ENCODE data around the gene PTPRN2.
"Not testable (repeated sequence)": the region's sequence is repeated elsewhere in the genome, so short reads cannot be mapped to it uniquely, and the experiment has no call there.

PTPRN2 gene

GRCh38 chr7:158422196-158422886, 165.3 kb downstream of the PTPRN2 start:
- no peak for FAIRE-seq
- no peak for DNase-seq (ENCODE audit: insufficient read length, low spot score)
- TF ChIP-seq POLR2A (IDR thresholded peaks at IDR 0.05; ENCODE audit: low read depth, low read length), result no peak

GRCh38 chr7:158421361-158421760, 166.3 kb downstream of the PTPRN2 start:
- no peak for FAIRE-seq
- no peak for TF ChIP-seq POLR2A (IDR thresholded peaks at IDR 0.05; ENCODE audit: low read depth, low read length)
- DNase-seq (ENCODE audit: insufficient read length, low spot score), result no peak

- DNase-seq (ENCODE audit: insufficient read length, low spot score) (no peak), FAIRE-seq (no peak)
- TF ChIP-seq POLR2A (IDR thresholded peaks at IDR 0.05; ENCODE audit: low read depth, low read length), result no peak
Measured at GRCh38 chr7:158420591-158421340, 166.9 kb downstream of the PTPRN2 start.

- FAIRE-seq (no peak), DNase-seq (ENCODE audit: insufficient read length, low spot score) (no peak)
- TF ChIP-seq POLR2A (IDR thresholded peaks at IDR 0.05; ENCODE audit: low read depth, low read length), result no peak
Measured at GRCh38 chr7:158419238-158419785, 168.3 kb downstream of the PTPRN2 start.

GRCh38 chr7:158418395-158418794, 169.2 kb downstream of the PTPRN2 start:
- not testable (repeated sequence) for DNase-seq (ENCODE audit: insufficient read length, low spot score); FAIRE-seq

GRCh38 chr7:158416283-158416933, 171.2 kb downstream of the PTPRN2 start:
- FAIRE-seq (no peak), DNase-seq (ENCODE audit: insufficient read length, low spot score) (no peak)
- no peak for TF ChIP-seq POLR2A (IDR thresholded peaks at IDR 0.05; ENCODE audit: low read depth, low read length)

GRCh38 chr7:158415316-158415715, 172.3 kb downstream of the PTPRN2 start:
- no peak for DNase-seq (ENCODE audit: insufficient read length, low spot score)
- no peak for TF ChIP-seq POLR2A (IDR thresholded peaks at IDR 0.05; ENCODE audit: low read depth, low read length)
- no peak for FAIRE-seq

GRCh38 chr7:158414486-158414961, 173.1 kb downstream of the PTPRN2 start:
- no peak for DNase-seq (ENCODE audit: insufficient read length, low spot score)
- TF ChIP-seq POLR2A (IDR thresholded peaks at IDR 0.05; ENCODE audit: low read depth, low read length), result no peak
- no peak for FAIRE-seq

- no peak for TF ChIP-seq POLR2A (IDR thresholded peaks at IDR 0.05; ENCODE audit: low read depth, low read length)
- no peak for DNase-seq (ENCODE audit: insufficient read length, low spot score)
- no peak for FAIRE-seq
Measured at GRCh38 chr7:158414002-158414401, 173.6 kb downstream of the PTPRN2 start.

GRCh38 chr7:158411232-158411950, 176.2 kb downstream of the PTPRN2 start:
- DNase-seq (ENCODE audit: insufficient read length, low spot score) (no peak), FAIRE-seq (no peak)
- no peak for TF ChIP-seq POLR2A (IDR thresholded peaks at IDR 0.05; ENCODE audit: low read depth, low read length)

GRCh38 chr7:158410720-158411119, 176.9 kb downstream of the PTPRN2 start:
- TF ChIP-seq POLR2A (IDR thresholded peaks at IDR 0.05; ENCODE audit: low read depth, low read length), result no peak
- FAIRE-seq (no peak), DNase-seq (ENCODE audit: insufficient read length, low spot score) (no peak)

GRCh38 chr7:158409816-158410330, 177.8 kb downstream of the PTPRN2 start:
- FAIRE-seq (no peak), DNase-seq (ENCODE audit: insufficient read length, low spot score) (no peak)
- TF ChIP-seq POLR2A (IDR thresholded peaks at IDR 0.05; ENCODE audit: low read depth, low read length), result no peak

GRCh38 chr7:158409120-158409519, 178.5 kb downstream of the PTPRN2 start:
- FAIRE-seq (no peak), DNase-seq (ENCODE audit: insufficient read length, low spot score) (no peak)
- no peak for TF ChIP-seq POLR2A (IDR thresholded peaks at IDR 0.05; ENCODE audit: low read depth, low read length)
